Uterus (tissue), 4 donors: ENCODE data around the gene ETS1. TPM values are rescaled to one million over a fixed set of nuclear protein-coding genes. Genes with fewer than 3 reads are reported as not detected.

Source experiments
- DNase-seq, 2 donors: peaks; one replicate each; pipeline ENCODE4 v3.0.0-alpha.2; 2019 to 2020
- H3K27ac ChIP-seq, 2 donors: fragments of 200-600 bp; sonication (generic); 1 replicate in 1 of 2; 2 replicates in 1 of 2; pipeline ENCODE4 v1.5.1; 2016 to 2018
- H3K27me3 ChIP-seq, 2 donors: fragments of 200-600 bp; sonication (generic); one replicate each; pipeline ENCODE4 v1.5.1; 2018 to 2019; ENCODE audit warnings: control low read depth in 1 of 2
- H3K36me3 ChIP-seq, 2 donors: fragments of 200-600 bp; sonication (generic); one replicate each; pipeline ENCODE4 v1.5.1; 2019; ENCODE audit warnings: control low read depth in 1 of 2
- H3K4me1 ChIP-seq, 2 donors: fragments of 200-600 bp; sonication (generic); one replicate each; pipeline ENCODE4 v1.5.1; 2018 to 2019; ENCODE audit warnings: control low read depth in 1 of 2
- H3K4me3 ChIP-seq, 2 donors: fragments of 200-600 bp; sonication (generic); 1 replicate in 1 of 2; 2 replicates in 1 of 2; pipeline ENCODE4 v1.5.1; 2018 to 2019; ENCODE audit warnings: mild to moderate bottlenecking in 1 of 2
- H3K9me3 ChIP-seq, 2 donors: fragments of 200-600 bp; sonication (generic); one replicate each; pipeline ENCODE4 v1.5.1; 2019; ENCODE audit warnings: control low read depth in 1 of 2
- POLR2A ChIP-seq, 2 donors: fragments of 450-650 bp; IDR thresholded peaks; one replicate each; pipeline ENCODE4 v1.6.1; 2016; ENCODE audit warnings: antibody characterized with exemption in 2 of 2, mild to moderate bottlenecking in 1 of 2, moderate library complexity in 1 of 2
- intact Hi-C: fragments of 100-400 bp; cut with DNase I; formaldehyde crosslinking; loops from one replicate; pipeline ENCODE4 v1.15.1; 2023; ENCODE audit warnings: low total_unique reads
- total RNA-seq, 4 donors: library from RNA; depleted of rRNA in 3 of 4; stranded (reverse); fragments of >200 nt in 3 of 4; gene quantifications; one replicate each; pipeline versions ENCODE4 v1.1.0 to v1.2.4, GENCODE V29; 2014 to 2023
- TF ChIP-seq, protein P1 (sequence below), 4 experiments: fragments of 200-600 bp in 2 of 4; fragments of 450-650 bp in 2 of 4; sonication (generic) in 2 of 4; IDR thresholded peaks; one replicate each; pipeline ENCODE4 v1.5.1; 2016 to 2019; ENCODE audit warnings: antibody characterized with exemption in 4 of 4, mild to moderate bottlenecking in 2 of 4, moderate library complexity in 1 of 4
- donor health status: DM: yes; HTN: yes; CAD: no.

Gene ETS1
- total RNA-seq, 4 donors from 2014 or later = 24.1 to 80.9 (median 58.3) TPM

DNA sequence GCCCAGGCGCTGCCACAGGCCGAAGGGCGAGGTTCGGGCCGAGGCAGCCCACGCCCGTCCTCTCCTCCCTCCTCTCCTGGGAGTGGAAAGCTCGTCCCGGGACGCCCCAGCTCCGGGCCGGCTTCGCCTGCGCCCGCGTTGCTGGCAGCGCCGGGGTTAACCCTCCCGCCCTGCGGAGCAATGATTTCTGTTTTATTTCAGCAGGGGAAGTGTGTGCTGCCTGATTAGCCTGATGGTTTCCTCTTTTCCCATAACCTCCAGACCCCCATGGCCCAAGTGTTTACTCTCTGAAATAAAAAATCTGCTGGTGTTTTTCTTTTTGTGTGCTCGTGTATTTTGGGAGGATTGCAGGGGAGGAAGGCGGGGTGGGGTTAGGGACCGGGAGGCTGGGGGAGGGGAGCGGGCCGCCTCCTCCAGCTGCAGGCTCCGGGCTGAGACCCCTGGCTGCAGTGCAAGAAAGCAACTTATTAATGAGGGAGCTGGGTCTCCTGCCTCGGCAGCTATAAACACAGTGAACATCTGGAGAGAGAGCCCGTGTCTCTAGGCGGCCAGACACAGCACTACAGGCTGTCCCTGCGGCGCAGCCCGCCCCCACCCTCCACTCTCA is 38.6 kb downstream of the ETS1 start:
- H3K4me1 ChIP-seq = peaks cover 0 to 6% of the 10 kb centered on the region in 2 donors
- intact Hi-C loops = no loop called here
- no peak for TF ChIP-seq POLR2A (IDR thresholded peaks at IDR 0.05)
- TF ChIP-seq, protein P1, sequence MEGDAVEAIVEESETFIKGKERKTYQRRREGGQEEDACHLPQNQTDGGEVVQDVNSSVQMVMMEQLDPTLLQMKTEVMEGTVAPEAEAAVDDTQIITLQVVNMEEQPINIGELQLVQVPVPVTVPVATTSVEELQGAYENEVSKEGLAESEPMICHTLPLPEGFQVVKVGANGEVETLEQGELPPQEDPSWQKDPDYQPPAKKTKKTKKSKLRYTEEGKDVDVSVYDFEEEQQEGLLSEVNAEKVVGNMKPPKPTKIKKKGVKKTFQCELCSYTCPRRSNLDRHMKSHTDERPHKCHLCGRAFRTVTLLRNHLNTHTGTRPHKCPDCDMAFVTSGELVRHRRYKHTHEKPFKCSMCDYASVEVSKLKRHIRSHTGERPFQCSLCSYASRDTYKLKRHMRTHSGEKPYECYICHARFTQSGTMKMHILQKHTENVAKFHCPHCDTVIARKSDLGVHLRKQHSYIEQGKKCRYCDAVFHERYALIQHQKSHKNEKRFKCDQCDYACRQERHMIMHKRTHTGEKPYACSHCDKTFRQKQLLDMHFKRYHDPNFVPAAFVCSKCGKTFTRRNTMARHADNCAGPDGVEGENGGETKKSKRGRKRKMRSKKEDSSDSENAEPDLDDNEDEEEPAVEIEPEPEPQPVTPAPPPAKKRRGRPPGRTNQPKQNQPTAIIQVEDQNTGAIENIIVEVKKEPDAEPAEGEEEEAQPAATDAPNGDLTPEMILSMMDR (IDR thresholded peaks at IDR 0.05) = peak in 1 of 4 experiments; percentile 9
- H3K27ac ChIP-seq = peak overlapping the region; percentile 79 to 91
- no peaks in the 10 kb centered on the region for H3K27me3 ChIP-seq
- H3K9me3 ChIP-seq = no peaks in the 10 kb centered on the region
- peak overlapping the region; percentile 35 to 42 for H3K4me3 ChIP-seq
- DNase-seq = peak; percentile 70 to 72
- H3K36me3 ChIP-seq = no peaks in the 10 kb centered on the region

DNA sequence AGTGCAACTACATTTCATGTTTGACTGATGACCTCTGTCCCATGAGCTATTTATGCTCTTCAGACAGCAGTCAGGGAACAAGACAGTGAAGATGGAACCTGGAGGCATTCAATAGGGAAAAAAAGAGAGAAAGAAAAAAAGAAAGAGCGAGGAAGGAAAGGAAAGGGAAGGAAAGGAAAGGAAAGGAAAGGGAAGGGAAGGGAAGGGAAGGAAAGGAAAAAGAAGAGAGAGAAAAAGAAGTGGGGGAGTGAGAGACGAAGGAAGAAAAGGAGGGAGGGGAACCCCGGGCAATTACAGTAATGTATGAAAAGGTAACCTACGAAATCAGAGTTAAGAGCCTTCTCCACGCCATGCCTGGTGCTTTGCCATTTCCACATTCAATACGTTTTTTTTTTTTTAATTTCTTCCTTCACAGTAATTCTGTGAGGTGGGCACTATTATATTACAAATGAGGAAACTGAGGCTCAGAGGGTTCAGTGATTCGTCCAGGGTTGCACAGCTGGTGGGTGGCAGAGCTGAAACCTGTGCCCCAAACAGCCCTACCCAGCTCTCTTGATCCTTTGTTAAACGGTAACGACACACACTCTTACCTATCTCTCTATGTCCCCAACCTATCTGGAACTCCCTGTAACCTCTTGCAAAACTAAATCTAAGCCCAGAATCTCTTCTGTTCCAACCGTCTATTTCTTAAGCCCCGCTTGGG is 39.3 kb downstream of the ETS1 start:
- Histone ChIP-seq H3K27ac (peak overlapping the region; percentile 79 to 91), H3K4me1 (peaks cover 0 to 6% of the 10 kb centered on the region in 2 donors)
- intact Hi-C loops = no loop called here

DNA sequence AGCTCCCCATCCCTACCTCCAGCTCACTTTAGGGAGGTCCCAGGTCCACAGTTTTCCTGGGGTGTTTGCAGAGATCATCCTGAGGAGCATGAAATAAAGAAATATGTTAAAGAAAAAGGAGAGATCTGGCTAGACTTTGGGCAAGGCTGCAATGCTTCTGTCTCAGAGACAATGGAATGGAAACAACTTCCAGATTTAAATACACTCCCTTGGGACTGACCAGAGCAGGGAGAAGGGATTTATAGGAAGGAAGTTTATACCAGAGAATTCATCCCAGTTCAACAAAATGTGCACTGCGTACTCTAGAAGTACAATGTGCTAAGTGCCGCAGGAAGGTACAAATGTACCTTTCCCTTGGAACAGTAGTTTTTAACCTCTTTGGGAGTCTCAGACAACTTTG is 40.4 kb downstream of the ETS1 start:
- no peak for DNase-seq
- no peaks in the 10 kb centered on the region for H3K9me3 ChIP-seq
- TF ChIP-seq, protein P1 (IDR thresholded peaks at IDR 0.05) = no peak
- no peak for TF ChIP-seq POLR2A (IDR thresholded peaks at IDR 0.05)
- no peak overlapping the region for H3K4me3 ChIP-seq
- peaks cover 0 to 6% of the 10 kb centered on the region in 2 donors for H3K4me1 ChIP-seq
- H3K27ac ChIP-seq = peak overlapping the region; percentile 79 to 91
- H3K36me3 ChIP-seq = no peaks in the 10 kb centered on the region
- intact Hi-C loops = no loop called here
- H3K27me3 ChIP-seq = no peaks in the 10 kb centered on the region

More for the DNA sequence above, 39.3 kb downstream of the ETS1 start:
- Histone ChIP-seq H3K9me3 (no peaks in the 10 kb centered on the region), H3K36me3 (no peaks in the 10 kb centered on the region), H3K27me3 (no peaks in the 10 kb centered on the region), H3K4me3 (peak overlapping the region; percentile 35 to 42)
- TF ChIP-seq, protein P1 (IDR thresholded peaks at IDR 0.05) = no peak
- TF ChIP-seq POLR2A (IDR thresholded peaks at IDR 0.05) = no peak
- no peak for DNase-seq

DNA sequence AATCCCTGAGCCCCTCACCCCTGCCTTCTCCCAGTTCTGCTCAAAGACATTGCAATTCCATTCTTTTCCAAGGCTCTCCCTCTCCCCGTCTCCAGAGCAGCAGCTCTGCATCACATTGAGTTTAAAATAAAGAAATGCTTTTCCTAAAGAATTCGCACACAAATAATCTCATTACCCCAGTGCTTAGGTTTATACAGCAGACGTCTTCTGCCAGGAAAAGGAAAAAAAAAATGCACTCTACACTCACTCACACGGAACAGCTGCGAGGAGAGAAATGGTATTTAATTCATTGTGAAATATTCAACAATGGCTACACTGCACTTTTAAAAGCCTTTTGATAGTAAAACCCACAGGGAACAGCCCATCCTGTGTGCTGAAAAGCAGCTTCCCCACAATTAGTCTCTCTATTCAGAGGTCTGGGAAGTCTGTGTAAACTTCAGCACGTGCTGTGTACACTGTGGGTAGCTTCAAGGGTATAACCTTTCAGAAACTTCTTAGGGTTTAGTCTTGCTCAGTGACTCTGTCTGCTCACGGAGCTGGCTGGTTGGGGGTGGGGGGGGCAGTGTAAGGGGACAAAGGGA is 42.8 kb downstream of the ETS1 start:
- intact Hi-C loops = no loop called here
- H3K4me3 ChIP-seq = no peak overlapping the region
- no peaks in the 10 kb centered on the region for H3K36me3 ChIP-seq
- no peaks in the 10 kb centered on the region for H3K9me3 ChIP-seq
- TF ChIP-seq, protein P1 (IDR thresholded peaks at IDR 0.05) = no peak
- TF ChIP-seq POLR2A (IDR thresholded peaks at IDR 0.05) = no peak
- DNase-seq = no peak
- peak overlapping the region in 1 of 2 donors; percentile 46 for H3K27ac ChIP-seq
- no peaks in the 10 kb centered on the region for H3K27me3 ChIP-seq
- H3K4me1 ChIP-seq = peaks cover 0 to 5% of the 10 kb centered on the region in 2 donors

DNA sequence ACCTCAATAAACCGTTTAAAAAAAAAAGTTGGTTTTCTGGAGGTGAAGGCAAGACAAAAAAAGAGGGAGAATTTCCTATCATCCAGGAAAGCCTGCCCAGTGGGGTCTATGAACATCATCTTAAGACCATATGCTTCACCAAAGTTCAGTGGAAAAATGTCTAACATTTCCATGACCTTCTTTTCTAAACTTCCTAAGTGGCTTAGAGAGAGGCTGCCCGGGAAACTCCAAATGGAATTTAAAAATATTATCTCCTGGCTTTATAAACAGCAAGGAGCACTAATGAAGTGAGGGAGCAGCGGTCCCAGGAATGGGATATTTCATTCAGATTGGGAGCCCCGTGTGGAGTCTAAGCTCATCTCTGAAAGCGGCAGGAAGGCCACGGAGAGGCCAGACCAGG is 46.9 kb downstream of the ETS1 start:
- no peaks in the 10 kb centered on the region for H3K27me3 ChIP-seq
- intact Hi-C loops = no loop called here
- no peak for DNase-seq
- H3K4me1 ChIP-seq = no peaks in the 10 kb centered on the region
- TF ChIP-seq, protein P1 (IDR thresholded peaks at IDR 0.05) = no peak
- no peak for TF ChIP-seq POLR2A (IDR thresholded peaks at IDR 0.05)
- H3K9me3 ChIP-seq = no peaks in the 10 kb centered on the region
- H3K27ac ChIP-seq = no peak overlapping the region
- H3K4me3 ChIP-seq = no peak overlapping the region
- H3K36me3 ChIP-seq = no peaks in the 10 kb centered on the region
